NCI-H1417 (cell line): ENCODE measurements around the gene ATPAF2.
"Not testable (repeated sequence)": the region's sequence is repeated elsewhere in the genome, so short reads cannot be mapped to it uniquely, and the experiment has no call there.

ENCODE experiments used
- DNase-seq, 3 experiments: peaks; one replicate each; lab custom pipeline; 2025; lab: John Stamatoyannopoulos, UW

ATPAF2 gene

GRCh38 chr17:18009609-18010420 lies 29.2 kb downstream of the ATPAF2 start:
- DNase-seq = no peak

DNA sequence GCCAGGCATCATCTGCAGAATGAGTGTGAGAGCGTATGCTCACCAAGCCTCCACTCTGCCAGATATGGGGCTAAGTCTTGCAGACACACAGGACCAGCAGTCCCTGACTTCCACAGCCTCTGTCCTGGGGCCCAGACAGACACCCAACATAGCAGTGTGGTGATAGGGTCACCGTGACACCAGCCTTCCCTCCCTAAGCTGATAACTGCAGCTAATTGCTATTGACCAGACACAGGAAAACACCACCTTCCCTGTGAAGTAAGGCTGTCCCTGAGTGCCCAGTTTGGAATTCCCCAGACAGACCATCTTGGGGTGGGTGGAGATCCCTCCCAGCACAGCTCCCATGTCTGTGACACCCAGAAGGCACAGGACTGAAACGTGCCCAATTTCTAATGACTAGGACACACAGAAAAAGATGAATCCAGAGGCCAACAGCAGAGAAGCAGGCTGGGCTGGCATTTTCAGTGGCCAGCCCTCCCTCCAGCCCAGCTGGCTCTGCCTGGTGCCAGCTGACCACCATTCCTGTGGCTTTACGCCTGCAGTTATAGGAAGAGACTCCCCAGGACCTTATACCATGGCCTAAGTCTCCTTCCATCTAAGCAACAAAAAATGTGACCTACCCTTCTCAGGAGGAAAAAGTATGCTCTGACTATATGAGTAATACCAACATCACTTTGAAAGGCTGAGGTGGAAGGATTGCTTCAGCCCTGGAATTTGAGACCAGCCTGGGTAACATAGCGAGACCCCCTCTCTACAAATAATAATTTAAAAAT lies 30.3 kb downstream of the ATPAF2 start:
- DNase-seq = no peak

DNA sequence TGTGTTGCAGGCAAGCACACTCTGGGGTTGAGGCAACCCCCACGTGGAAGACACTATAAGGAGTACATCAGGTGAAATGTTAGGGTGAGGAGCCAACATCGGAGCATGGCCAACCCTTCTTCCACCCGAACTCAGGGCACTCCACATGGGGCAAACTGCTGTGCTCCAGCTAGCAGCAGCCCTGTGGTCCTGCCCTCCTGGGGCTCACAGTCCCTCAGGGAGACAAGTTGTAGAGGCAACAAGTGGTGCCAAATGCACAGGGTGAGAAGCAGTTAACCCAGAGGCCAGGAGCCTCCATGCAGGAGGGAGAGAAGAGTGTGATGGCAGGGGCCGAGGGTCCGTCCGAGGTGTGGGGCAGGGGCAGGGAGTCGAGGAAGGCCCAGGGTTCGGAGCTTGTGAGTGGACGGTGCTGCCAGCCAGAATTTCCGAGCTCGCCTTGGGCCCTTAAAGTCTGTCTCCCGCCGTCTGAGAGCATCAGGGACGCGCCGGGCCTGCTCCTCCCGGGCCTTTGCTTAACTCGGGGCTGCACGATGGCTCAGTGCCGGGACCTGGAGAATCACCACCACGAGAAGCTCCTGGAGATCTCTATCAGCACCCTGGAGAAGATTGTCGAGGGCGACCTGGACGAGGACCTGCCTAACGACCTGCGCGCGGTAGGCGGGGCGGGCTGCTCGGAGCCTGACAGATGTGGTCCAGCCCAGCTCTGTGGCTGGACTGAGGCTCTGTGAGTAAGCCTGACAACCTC lies 32.3 kb downstream of the ATPAF2 start:
- DNase-seq = no peak

DNA sequence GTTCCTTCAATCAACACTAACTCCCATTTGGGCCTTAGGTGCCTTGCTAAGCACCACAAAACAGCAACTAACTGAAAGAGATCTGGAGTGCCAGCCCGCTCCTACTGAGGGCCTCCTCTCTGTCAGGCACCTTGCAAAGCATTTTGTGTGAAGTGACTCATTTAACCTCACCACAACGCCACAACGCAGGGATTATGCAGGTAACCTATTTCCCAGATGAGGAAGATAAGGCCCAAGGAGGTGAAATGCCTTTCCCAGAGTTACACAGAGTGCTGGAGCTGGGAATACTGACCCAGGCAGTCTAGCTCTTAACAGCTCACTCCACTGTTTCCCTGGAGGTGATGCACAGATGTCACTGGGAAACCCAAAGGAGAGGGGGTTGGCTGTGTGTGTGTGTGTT lies 33.5 kb downstream of the ATPAF2 start:
- no peak for DNase-seq

GRCh38 chr17:18004884-18005305 lies 34.1 kb downstream of the ATPAF2 start:
- DNase-seq = peak in 1 of 3 experiments; percentile 22

DNA sequence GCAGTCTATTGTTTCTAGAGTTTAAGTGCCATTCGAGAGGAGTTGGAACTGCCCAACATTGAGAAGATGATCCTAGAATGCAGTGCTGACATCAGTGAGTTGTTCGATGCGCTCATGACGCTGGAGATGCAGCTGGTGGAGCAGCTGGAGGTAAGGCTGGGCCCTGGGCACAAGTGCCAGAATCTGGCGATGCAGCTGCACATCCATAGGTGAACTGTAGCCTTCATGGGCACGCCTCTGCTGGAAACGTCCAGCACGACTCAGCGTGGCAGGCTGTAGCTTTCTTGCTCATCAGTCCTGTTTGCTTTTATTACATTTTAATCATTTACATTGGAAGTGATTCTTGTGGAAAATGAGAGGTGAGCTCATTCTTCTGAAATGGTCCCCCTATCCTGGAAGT lies 34.6 kb downstream of the ATPAF2 start:
- DNase-seq = peak in 2 of 3 experiments; percentile 38 to 55

- no peak for DNase-seq
Observed at GRCh38 chr17:18002171-18002570, 36.8 kb downstream of the ATPAF2 start.

DNA sequence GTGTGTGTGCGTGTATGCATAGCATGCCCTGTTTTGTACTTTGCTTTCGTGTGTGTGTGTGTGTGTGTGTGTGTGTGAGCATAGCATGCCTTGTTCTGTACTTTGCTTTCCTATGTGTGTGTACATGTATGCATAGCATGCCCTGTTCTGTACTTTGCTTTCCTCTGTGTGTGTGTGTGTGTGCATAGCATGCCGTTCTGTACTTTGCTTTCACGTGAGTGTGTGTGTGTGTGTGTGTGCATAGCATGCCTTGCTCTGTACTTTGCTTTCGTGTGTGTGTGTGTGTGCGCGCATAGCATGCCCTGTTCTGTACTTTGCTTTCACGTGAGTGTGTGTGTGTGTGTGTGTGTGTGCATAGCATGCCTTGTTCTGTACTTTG lies 38.9 kb downstream of the ATPAF2 start:
- DNase-seq = no peak

- no peak for DNase-seq
Observed at GRCh38 chr17:17999364-18000029, 39.5 kb downstream of the ATPAF2 start.

GRCh38 chr17:17998934-17999333 lies 40.0 kb downstream of the ATPAF2 start:
- DNase-seq = no peak

DNA sequence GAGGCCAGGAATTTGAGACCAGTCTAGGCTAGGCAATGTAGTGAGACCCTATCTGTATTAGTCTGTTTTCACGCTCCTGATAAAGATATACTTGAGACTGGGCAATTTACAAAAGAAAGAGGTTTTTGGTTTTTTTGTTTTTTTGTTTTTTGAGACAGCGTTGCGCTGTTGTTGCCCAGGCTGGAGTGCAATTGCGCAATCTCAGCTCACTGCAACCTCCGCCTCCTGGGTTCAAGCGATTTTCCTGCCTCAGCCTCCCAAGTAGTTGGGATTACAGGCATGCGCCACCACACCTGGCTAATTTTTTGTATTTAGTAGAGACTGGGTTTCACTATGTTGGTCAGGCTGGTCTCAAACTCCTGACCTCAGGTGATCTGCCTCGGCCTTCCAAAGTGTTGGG lies 43.1 kb downstream of the ATPAF2 start:
- DNase-seq = not testable (repeated sequence)

GRCh38 chr17:17994271-17995069 lies 44.5 kb downstream of the ATPAF2 start:
- DNase-seq = peak in 2 of 3 experiments; percentile 17 to 30

- DNase-seq = no peak
Observed at GRCh38 chr17:17993852-17994251, 45.1 kb downstream of the ATPAF2 start.

GRCh38 chr17:17993366-17993765 lies 45.6 kb downstream of the ATPAF2 start:
- DNase-seq = no peak

GRCh38 chr17:17990282-17990681 lies 48.7 kb downstream of the ATPAF2 start:
- DNase-seq = no peak

DNA sequence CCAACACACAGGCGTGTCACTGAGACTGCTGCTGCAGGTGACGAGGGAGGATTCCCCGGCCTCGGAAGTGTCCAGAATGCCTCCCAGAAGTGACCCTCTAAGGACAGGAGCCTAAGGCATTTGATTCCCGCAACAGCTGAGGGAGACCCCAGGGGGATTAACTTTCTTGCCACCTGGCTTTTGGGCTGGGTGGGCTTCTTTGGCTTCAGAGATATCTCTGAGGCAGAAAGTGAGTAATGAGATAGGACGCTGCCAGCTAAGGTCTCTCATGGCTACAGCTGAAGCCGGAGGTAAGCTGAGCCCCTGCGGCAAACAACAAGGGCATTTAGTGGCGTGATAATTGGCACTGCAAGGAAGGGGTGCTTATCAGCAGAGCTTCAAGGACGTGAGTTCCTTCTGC lies 49.4 kb downstream of the ATPAF2 start:
- DNase-seq = no peak

- no peak for DNase-seq
Observed at GRCh38 chr17:17989081-17989480, 49.9 kb downstream of the ATPAF2 start.

DNA sequence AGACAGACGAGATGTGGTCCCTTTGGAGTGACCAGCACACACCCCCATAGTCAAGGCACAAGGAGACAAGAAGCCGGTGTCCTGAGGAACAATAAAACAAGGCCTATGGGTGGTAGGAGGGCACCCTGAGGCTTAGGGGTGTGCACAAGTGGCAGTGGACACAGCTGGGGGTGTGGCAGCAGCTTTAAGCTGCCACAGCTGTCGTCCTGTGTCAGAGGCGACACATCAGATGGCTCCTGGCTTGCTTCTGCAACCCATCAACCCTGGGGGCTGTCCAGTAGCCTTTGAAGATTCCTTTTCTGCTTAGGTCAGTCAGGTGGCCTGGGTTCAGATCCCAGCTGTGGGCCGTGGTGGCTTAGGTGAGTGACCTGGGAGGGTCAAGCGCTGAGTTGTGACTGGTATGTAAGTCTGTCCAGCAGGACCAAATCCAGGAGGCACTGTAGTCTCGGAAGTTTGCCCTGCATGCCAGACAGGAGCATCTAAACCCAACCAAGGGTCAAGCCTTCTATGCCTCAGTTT lies 50.5 kb downstream of the ATPAF2 start:
- DNase-seq = peak in 2 of 3 experiments; percentile 28 to 56

DNA sequence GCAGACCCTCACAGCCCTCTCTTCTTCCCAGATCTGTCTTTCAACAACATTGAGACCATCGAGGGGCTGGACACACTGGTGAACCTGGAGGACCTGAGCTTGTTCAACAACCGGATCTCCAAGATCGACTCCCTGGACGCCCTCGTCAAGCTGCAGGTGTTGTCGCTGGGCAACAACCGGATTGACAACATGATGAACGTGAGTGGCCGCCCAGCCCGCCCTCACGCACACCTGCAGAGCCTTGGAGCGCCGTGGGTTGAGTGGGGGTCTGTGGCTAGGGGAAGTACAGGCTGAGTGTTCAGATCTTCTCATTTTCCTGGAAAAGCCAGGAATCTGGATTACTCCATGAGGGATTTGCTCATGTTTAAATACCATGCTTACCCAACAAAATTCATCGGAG lies 51.1 kb downstream of the ATPAF2 start:
- peak; percentile 4 to 82 (median 69) for DNase-seq

GRCh38 chr17:17987187-17987896 lies 51.6 kb downstream of the ATPAF2 start:
- peak in 2 of 3 experiments; percentile 56 to 71 for DNase-seq
